Measurements from ENCODE around the gene SHISA8. TPM values are rescaled to one million over a fixed set of nuclear protein-coding genes. Genes with fewer than 3 reads are reported as not detected.
"Not testable (repeated sequence)": the region's sequence is repeated elsewhere in the genome, so short reads cannot be mapped to it uniquely, and the experiment has no call there.

Gene SHISA8
- total RNA-seq, 2 donors from 2014 or later, result not detected

DNA sequence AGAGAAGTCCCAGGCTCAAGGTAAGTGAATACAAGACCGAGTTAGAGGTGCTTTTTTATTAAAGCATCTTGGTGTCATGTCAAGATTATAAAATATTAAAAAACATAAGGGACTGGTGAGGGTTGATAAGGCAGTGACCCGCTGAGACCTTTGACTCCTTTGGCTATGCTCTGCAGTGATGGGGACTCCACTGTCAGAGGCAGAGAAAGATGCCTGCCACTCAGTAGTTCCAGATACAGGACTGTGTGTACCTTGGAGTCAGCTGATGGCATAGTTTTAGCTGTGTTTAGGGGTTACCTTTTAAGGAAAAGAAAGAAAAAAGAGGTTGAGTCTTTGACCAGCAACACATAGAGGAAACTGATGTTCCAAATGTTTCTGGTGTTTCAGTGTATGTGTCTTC lies 40.8 kb downstream of the SHISA8 start:
- TF ChIP-seq, protein P1, sequence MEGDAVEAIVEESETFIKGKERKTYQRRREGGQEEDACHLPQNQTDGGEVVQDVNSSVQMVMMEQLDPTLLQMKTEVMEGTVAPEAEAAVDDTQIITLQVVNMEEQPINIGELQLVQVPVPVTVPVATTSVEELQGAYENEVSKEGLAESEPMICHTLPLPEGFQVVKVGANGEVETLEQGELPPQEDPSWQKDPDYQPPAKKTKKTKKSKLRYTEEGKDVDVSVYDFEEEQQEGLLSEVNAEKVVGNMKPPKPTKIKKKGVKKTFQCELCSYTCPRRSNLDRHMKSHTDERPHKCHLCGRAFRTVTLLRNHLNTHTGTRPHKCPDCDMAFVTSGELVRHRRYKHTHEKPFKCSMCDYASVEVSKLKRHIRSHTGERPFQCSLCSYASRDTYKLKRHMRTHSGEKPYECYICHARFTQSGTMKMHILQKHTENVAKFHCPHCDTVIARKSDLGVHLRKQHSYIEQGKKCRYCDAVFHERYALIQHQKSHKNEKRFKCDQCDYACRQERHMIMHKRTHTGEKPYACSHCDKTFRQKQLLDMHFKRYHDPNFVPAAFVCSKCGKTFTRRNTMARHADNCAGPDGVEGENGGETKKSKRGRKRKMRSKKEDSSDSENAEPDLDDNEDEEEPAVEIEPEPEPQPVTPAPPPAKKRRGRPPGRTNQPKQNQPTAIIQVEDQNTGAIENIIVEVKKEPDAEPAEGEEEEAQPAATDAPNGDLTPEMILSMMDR (IDR thresholded peaks at IDR 0.05), result no peak
- no peak for TF ChIP-seq POLR2A (IDR thresholded peaks at IDR 0.05)
- no peaks in the 10 kb centered on the region for H3K27me3 ChIP-seq
- H3K27ac ChIP-seq, result no peak overlapping the region
- H3K4me3 ChIP-seq, result no peak overlapping the region
- no peaks in the 10 kb centered on the region for H3K4me1 ChIP-seq
- H3K36me3 ChIP-seq (replicated peaks in 1 of 2; ENCODE audit: insufficient read depth in 1 of 2, low read depth in 2 of 2), result peaks cover 0 to 29% of the 10 kb centered on the region in 2 donors
- DNase-seq (no peak), ATAC-seq (no peak)
- WGBS, 2 donors, result 77 to 83% methylated on average over 2 of the region's 2 CpGs
- intact Hi-C loops (cut with DNase I), result no loop called here
- no peaks in the 10 kb centered on the region for H3K9me3 ChIP-seq

DNA sequence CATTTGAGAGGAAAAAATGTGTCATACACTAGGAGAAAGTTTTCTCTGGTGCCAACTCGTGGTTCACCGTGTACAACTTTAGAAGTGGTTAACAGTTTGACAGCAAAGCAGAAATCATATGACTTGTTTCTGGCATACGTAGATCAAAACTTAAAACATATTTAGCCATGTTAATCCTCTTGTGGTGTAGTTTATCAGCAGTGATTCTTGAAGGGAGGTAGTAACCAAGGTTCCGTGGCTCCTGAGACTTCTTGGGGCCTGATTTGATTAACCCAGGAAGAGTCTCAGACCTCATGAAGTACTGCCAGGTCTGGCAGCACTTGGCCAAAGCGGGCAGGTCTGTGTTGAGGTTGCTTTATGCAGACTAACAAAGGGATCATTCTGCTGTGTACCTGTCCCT lies 41.5 kb downstream of the SHISA8 start:
- no peaks in the 10 kb centered on the region for H3K9me3 ChIP-seq
- no peak for ATAC-seq
- H3K4me1 ChIP-seq, result no peaks in the 10 kb centered on the region
- no peak for TF ChIP-seq POLR2A (IDR thresholded peaks at IDR 0.05)
- TF ChIP-seq, protein P1 (IDR thresholded peaks at IDR 0.05), result no peak
- WGBS, 2 donors, result 61 to 74% methylated on average over 5 of the region's 5 CpGs
- intact Hi-C loops (cut with DNase I), result no loop called here
- H3K4me3 ChIP-seq, result no peak overlapping the region
- DNase-seq, result no peak
- H3K36me3 ChIP-seq (replicated peaks in 1 of 2; ENCODE audit: insufficient read depth in 1 of 2, low read depth in 2 of 2), result peaks cover 4 to 33% of the 10 kb centered on the region in 2 donors
- H3K27me3 ChIP-seq, result no peaks in the 10 kb centered on the region
- no peak overlapping the region for H3K27ac ChIP-seq

DNA sequence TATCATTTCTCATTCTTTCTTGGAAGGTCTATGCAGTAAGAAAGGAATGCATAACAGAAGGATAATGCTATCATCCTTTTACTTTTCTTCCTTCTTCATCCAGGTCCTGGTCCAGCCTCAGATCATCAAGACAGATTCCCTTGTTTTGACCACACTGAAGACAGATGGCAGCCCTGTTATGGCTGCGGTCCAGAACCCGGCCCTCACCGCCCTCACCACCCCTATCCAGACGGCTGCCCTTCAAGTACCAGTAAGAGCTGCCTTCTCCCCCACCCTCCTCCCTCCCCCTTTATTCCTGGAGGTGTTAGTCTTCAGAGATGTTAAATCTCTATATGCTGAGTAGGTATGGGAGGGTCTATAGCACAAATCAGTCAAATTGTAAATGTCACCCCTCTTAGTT lies 44.1 kb downstream of the SHISA8 start:
- Histone ChIP-seq H3K4me3 (no peak overlapping the region), H3K27me3 (no peaks in the 10 kb centered on the region), H3K9me3 (no peaks in the 10 kb centered on the region), H3K4me1 (no peaks in the 10 kb centered on the region), H3K27ac (no peak overlapping the region), H3K36me3 (replicated peaks in 1 of 2; ENCODE audit: insufficient read depth in 1 of 2, low read depth in 2 of 2) (peaks cover 6 to 30% of the 10 kb centered on the region in 2 donors)
- TF ChIP-seq, protein P1 (IDR thresholded peaks at IDR 0.05), result no peak
- no peak for TF ChIP-seq POLR2A (IDR thresholded peaks at IDR 0.05)
- WGBS, 2 donors, result 79 to 85% methylated on average over 4 of the region's 4 CpGs
- no peak for ATAC-seq
- intact Hi-C loops (cut with DNase I), result no loop called here
- DNase-seq, result no peak

DNA sequence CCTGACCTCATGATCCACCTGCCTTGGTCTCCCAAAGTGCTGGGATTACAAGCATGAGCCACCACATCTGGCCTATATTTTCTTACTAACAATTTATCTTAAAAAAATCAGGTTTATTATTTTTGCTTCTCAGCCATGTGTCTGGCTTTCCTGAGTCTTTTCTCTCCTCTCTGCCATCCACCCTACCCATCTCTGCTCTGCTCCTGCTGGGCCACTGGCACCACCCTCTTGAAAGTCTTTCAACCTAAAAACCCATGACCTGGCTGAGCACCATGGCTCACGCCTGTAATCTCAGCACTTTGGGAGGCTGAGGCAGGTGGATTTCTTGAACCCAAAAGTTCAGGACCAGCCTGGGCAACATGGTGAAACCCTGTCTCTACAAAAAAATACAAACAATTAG lies 44.8 kb downstream of the SHISA8 start:
- H3K4me1 ChIP-seq; intact Hi-C loops (cut with DNase I); H3K27ac ChIP-seq; H3K27me3 ChIP-seq; DNase-seq; ATAC-seq; H3K4me3 ChIP-seq; H3K9me3 ChIP-seq: not testable (repeated sequence)
- 85 to 90% methylated on average over 1 of the region's 1 CpG for WGBS, 2 donors
- peaks cover 6 to 28% of the 10 kb centered on the region in 2 donors for H3K36me3 ChIP-seq (replicated peaks in 1 of 2; ENCODE audit: insufficient read depth in 1 of 2, low read depth in 2 of 2)

DNA sequence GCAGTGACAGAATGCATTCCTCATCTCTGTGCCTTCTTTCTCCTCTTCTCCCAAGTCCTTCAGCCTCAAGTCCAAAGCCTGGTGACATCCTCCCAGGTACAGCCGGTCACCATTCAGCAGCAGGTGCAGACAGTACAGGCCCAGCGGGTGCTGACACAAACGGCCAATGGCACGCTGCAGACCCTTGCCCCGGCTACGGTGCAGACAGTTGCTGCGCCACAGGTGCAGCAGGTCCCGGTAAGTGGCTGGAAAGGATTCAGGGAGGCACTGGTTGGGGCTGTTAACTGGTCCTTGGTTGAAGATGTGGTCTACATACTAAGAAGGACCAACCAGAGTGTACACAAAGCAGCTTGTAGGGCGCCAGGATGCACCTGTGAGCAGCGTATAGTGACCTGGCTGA lies 46.3 kb downstream of the SHISA8 start:
- WGBS, 2 donors, result 84 to 89% methylated on average over 9 of the region's 10 CpGs

More for the DNA sequence above, 46.3 kb downstream of the SHISA8 start:
- H3K4me1 ChIP-seq, result no peaks in the 10 kb centered on the region
- TF ChIP-seq, protein P1 (IDR thresholded peaks at IDR 0.05), result no peak
- TF ChIP-seq POLR2A (IDR thresholded peaks at IDR 0.05), result no peak
- intact Hi-C loops (cut with DNase I), result no loop called here
- no peaks in the 10 kb centered on the region for H3K27me3 ChIP-seq
- peaks cover 6 to 26% of the 10 kb centered on the region in 2 donors for H3K36me3 ChIP-seq (replicated peaks in 1 of 2; ENCODE audit: insufficient read depth in 1 of 2, low read depth in 2 of 2)
- no peak for DNase-seq
- no peak overlapping the region for H3K4me3 ChIP-seq
- ATAC-seq, result no peak
- no peak overlapping the region for H3K27ac ChIP-seq
- H3K9me3 ChIP-seq, result no peaks in the 10 kb centered on the region
